Tibial nerve (tissue), 4 donors: ENCODE results near the gene NFKBIL1.

ENCODE experiments used
- EP300 ChIP-seq, 2 donors: sonication (generic); formaldehyde crosslinking; IDR thresholded peaks; one replicate each; pipeline ENCODE4 v1.6.1; 2017; ENCODE audit warnings: antibody characterized with exemption in 2 of 2, mild to moderate bottlenecking in 1 of 2
- POLR2A ChIP-seq, 2 donors: fragments of 450-650 bp; IDR thresholded peaks; one replicate each; pipeline ENCODE4 v1.6.1; 2017; ENCODE audit warnings: antibody characterized with exemption in 2 of 2, mild to moderate bottlenecking in 2 of 2, moderate library complexity in 2 of 2
- TF ChIP-seq, protein P1 (sequence below), 5 experiments: fragments of 200-600 bp in 3 of 5; fragments of 450-650 bp in 2 of 5; sonication (generic) in 3 of 5; IDR thresholded peaks; one replicate each; pipeline ENCODE4 v1.5.1; 2016 to 2019; ENCODE audit warnings: antibody characterized with exemption in 5 of 5, mild to moderate bottlenecking in 3 of 5, moderate library complexity in 2 of 5

DNA sequence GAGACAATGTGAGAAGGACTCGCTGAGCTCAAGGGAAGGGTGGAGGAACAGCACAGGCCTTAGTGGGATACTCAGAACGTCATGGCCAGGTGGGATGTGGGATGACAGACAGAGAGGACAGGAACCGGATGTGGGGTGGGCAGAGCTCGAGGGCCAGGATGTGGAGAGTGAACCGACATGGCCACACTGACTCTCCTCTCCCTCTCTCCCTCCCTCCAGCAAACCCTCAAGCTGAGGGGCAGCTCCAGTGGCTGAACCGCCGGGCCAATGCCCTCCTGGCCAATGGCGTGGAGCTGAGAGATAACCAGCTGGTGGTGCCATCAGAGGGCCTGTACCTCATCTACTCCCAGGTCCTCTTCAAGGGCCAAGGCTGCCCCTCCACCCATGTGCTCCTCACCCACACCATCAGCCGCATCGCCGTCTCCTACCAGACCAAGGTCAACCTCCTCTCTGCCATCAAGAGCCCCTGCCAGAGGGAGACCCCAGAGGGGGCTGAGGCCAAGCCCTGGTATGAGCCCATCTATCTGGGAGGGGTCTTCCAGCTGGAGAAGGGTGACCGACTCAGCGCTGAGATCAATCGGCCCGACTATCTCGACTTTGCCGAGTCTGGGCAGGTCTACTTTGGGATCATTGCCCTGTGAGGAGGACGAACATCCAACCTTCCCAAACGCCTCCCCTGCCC lies 29.6 kb downstream of the NFKBIL1 start:
- TF ChIP-seq POLR2A (IDR thresholded peaks at IDR 0.05) (no peak), EP300 (IDR thresholded peaks at IDR 0.05) (no peak)
- TF ChIP-seq, protein P1, sequence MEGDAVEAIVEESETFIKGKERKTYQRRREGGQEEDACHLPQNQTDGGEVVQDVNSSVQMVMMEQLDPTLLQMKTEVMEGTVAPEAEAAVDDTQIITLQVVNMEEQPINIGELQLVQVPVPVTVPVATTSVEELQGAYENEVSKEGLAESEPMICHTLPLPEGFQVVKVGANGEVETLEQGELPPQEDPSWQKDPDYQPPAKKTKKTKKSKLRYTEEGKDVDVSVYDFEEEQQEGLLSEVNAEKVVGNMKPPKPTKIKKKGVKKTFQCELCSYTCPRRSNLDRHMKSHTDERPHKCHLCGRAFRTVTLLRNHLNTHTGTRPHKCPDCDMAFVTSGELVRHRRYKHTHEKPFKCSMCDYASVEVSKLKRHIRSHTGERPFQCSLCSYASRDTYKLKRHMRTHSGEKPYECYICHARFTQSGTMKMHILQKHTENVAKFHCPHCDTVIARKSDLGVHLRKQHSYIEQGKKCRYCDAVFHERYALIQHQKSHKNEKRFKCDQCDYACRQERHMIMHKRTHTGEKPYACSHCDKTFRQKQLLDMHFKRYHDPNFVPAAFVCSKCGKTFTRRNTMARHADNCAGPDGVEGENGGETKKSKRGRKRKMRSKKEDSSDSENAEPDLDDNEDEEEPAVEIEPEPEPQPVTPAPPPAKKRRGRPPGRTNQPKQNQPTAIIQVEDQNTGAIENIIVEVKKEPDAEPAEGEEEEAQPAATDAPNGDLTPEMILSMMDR (IDR thresholded peaks at IDR 0.05) = no peak
